NCI-H1417 (cell line): ENCODE results near the gene MYL9.
"Not testable (repeated sequence)": the region's sequence is repeated elsewhere in the genome, so short reads cannot be mapped to it uniquely, and the experiment has no call there.

Experiments
- DNase-seq, 3 experiments: peaks; one replicate each; lab custom pipeline; 2025; lab: John Stamatoyannopoulos, UW

The MYL9 gene

GRCh38 chr20:36541227-36541767 lies at the start of gene MYL9:
Gene MYL9 (plus strand): TSS chr20:36541519. CDS start chr20:36544885, 3,366 bp downstream.
- DNase-seq: no peak

- no peak for DNase-seq
Observed at GRCh38 chr20:36491901-36492617, 49.3 kb upstream of the MYL9 start.

- DNase-seq: peak in 1 of 3 experiments; percentile 51
Observed at GRCh38 chr20:36493051-36493800, 48.1 kb upstream of the MYL9 start.

GRCh38 chr20:36493801-36494114 lies 47.6 kb upstream of the MYL9 start:
- DNase-seq: no peak

- no peak for DNase-seq
Observed at GRCh38 chr20:36496707-36497669, 44.3 kb upstream of the MYL9 start.

- DNase-seq: no peak
Observed at GRCh38 chr20:36497856-36498255, 43.5 kb upstream of the MYL9 start.

GRCh38 chr20:36498386-36499179 lies 42.7 kb upstream of the MYL9 start:
- DNase-seq: no peak

GRCh38 chr20:36499211-36499610 lies 42.1 kb upstream of the MYL9 start:
- no peak for DNase-seq

GRCh38 chr20:36499723-36500501 lies 41.4 kb upstream of the MYL9 start:
- DNase-seq: no peak

- DNase-seq: no peak
Observed at GRCh38 chr20:36501367-36502006, 39.8 kb upstream of the MYL9 start.

GRCh38 chr20:36504295-36504694 lies 37.0 kb upstream of the MYL9 start:
- DNase-seq: no peak

- peak in 1 of 3 experiments; percentile 24 for DNase-seq
Observed at GRCh38 chr20:36506253-36506652, 35.1 kb upstream of the MYL9 start.

GRCh38 chr20:36507746-36508145 lies 33.6 kb upstream of the MYL9 start:
- DNase-seq: no peak

GRCh38 chr20:36519012-36519719 lies 22.2 kb upstream of the MYL9 start:
- no peak for DNase-seq

GRCh38 chr20:36519944-36520343 lies 21.4 kb upstream of the MYL9 start:
- peak in 1 of 3 experiments; percentile 34 for DNase-seq

- DNase-seq: no peak
Observed at GRCh38 chr20:36521526-36521925, 19.8 kb upstream of the MYL9 start.

GRCh38 chr20:36522412-36522811 lies 18.9 kb upstream of the MYL9 start:
- not testable (repeated sequence) for DNase-seq

GRCh38 chr20:36523341-36523740 lies 18.0 kb upstream of the MYL9 start:
- DNase-seq: no peak

GRCh38 chr20:36525620-36526365 lies 15.5 kb upstream of the MYL9 start:
- DNase-seq: no peak
